Activated gamma-delta T cell (primary cell): ENCODE results near the gene NTRK3.

ENCODE experiments used
- DNase-seq: peaks from one replicate; lab custom pipeline; 2025; lab: John Stamatoyannopoulos, UW

Gene NTRK3

GRCh38 chr15:88230823-88231222 lies 25.7 kb downstream of the NTRK3 start:
- no peak for DNase-seq

GRCh38 chr15:88225461-88225860 lies 31.1 kb downstream of the NTRK3 start:
- DNase-seq: no peak

GRCh38 chr15:88223084-88223483 lies 33.5 kb downstream of the NTRK3 start:
- no peak for DNase-seq

GRCh38 chr15:88221836-88222235 lies 34.7 kb downstream of the NTRK3 start:
- DNase-seq: no peak

- DNase-seq: no peak
Measured at GRCh38 chr15:88220443-88221335, 35.9 kb downstream of the NTRK3 start.

- no peak for DNase-seq
Measured at GRCh38 chr15:88219623-88220022, 36.9 kb downstream of the NTRK3 start.

GRCh38 chr15:88218557-88219221 lies 37.9 kb downstream of the NTRK3 start:
- DNase-seq: no peak

GRCh38 chr15:88215066-88215648 lies 41.4 kb downstream of the NTRK3 start:
- no peak for DNase-seq

GRCh38 chr15:88209111-88209510 lies 47.4 kb downstream of the NTRK3 start:
- DNase-seq: no peak

GRCh38 chr15:88208396-88208795 lies 48.1 kb downstream of the NTRK3 start:
- no peak for DNase-seq

GRCh38 chr15:88207565-88207964 lies 49.0 kb downstream of the NTRK3 start:
- DNase-seq: no peak

- DNase-seq: no peak
Measured at GRCh38 chr15:88204584-88204983, 52.0 kb downstream of the NTRK3 start.

- no peak for DNase-seq
Measured at GRCh38 chr15:88202231-88202630, 54.3 kb downstream of the NTRK3 start.

- no peak for DNase-seq
Measured at GRCh38 chr15:88201207-88201606, 55.3 kb downstream of the NTRK3 start.

GRCh38 chr15:88196961-88197360 lies 59.6 kb downstream of the NTRK3 start:
- DNase-seq: no peak

GRCh38 chr15:88194162-88194561 lies 62.4 kb downstream of the NTRK3 start:
- no peak for DNase-seq

- DNase-seq: no peak
Measured at GRCh38 chr15:88193415-88193814, 63.1 kb downstream of the NTRK3 start.

GRCh38 chr15:88191812-88192165 lies 64.8 kb downstream of the NTRK3 start:
- DNase-seq: no peak

GRCh38 chr15:88190232-88190631 lies 66.3 kb downstream of the NTRK3 start:
- DNase-seq: no peak

GRCh38 chr15:88188300-88188699 lies 68.2 kb downstream of the NTRK3 start:
- DNase-seq: no peak

GRCh38 chr15:88187195-88187594 lies 69.3 kb downstream of the NTRK3 start:
- no peak for DNase-seq

GRCh38 chr15:88185584-88185983 lies 71.0 kb downstream of the NTRK3 start:
- DNase-seq: no peak

GRCh38 chr15:88181613-88182012 lies 74.9 kb downstream of the NTRK3 start:
- no peak for DNase-seq
